PC-9 (cell line): Measurements from ENCODE around the gene PROK2.

Experiments used
- EZH2 ChIP-seq: fragments of 200-600 bp; sonication (generic); IDR thresholded peaks from 2 replicates; pipeline ENCODE4 v1.8.0; 2017; ENCODE audit warnings: antibody characterized with exemption, low read depth
- TF ChIP-seq, protein P1 (sequence below): fragments of 200-600 bp; sonication (generic); conservative IDR thresholded peaks from 2 replicates; pipeline ENCODE4 v1.6.1; 2017; ENCODE audit warnings: mixed run types, antibody characterized with exemption, mild to moderate bottlenecking, moderate library complexity

DNA sequence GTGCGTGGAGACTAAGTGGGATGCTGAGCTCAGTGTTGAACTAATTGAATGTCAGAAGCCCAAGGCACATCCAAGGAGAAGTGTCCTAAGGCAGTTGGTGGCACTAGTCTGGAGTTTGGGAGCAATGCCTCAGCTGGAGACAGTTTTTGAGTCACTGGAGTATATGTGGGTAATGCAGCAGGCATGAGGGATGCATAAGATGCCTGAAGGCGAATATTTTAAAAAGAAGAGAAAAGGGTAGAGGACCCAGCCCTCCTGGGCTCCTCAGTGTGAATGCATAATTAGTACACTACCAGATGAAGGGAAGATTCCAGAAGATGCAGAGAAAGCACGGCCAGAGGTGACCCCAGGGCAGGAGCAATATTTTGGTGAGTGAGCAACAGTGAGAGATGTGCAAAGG lies 25.1 kb upstream of the PROK2 start:
- TF ChIP-seq, protein P1, sequence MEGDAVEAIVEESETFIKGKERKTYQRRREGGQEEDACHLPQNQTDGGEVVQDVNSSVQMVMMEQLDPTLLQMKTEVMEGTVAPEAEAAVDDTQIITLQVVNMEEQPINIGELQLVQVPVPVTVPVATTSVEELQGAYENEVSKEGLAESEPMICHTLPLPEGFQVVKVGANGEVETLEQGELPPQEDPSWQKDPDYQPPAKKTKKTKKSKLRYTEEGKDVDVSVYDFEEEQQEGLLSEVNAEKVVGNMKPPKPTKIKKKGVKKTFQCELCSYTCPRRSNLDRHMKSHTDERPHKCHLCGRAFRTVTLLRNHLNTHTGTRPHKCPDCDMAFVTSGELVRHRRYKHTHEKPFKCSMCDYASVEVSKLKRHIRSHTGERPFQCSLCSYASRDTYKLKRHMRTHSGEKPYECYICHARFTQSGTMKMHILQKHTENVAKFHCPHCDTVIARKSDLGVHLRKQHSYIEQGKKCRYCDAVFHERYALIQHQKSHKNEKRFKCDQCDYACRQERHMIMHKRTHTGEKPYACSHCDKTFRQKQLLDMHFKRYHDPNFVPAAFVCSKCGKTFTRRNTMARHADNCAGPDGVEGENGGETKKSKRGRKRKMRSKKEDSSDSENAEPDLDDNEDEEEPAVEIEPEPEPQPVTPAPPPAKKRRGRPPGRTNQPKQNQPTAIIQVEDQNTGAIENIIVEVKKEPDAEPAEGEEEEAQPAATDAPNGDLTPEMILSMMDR: no peak
- no peak for TF ChIP-seq EZH2
